ENCODE data around the gene MYH8.

Gene MYH8

GRCh38 chr17:10420811-10421210, 939 bp downstream of the MYH8 start:
- DNase-seq (ENCODE audit: low read depth) = no peak
- no peak overlapping the region for H3K4me3 ChIP-seq (ENCODE audit: low read depth, low read length)
- TF ChIP-seq CTCF (IDR thresholded peaks at IDR 0.05; ENCODE audit: low read depth, low read length, missing control alignments) = no peak

DNA sequence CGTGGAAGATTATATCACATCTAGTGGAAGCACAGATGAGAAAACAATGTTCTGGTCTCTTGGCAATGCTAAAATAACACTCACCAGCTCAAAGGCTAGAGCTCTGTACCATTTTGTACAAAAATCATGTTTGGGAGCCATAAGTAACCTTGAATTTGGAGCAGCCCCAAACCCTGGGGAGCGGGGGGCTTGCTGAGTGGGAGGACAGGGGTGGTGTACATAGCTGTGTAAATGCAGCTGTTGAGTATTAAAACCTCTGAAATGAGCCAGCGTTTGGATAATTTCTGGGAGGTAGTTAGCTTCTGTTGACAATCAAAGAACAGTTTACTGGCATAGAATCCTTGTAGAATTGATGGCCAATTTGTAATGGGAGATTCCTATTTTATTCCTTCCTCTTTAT, 4.3 kb downstream of the MYH8 start:
- no peak for DNase-seq (ENCODE audit: low read depth)
- TF ChIP-seq CTCF (IDR thresholded peaks at IDR 0.05; ENCODE audit: low read depth, low read length, missing control alignments) = no peak
- no peak overlapping the region for H3K4me3 ChIP-seq (ENCODE audit: low read depth, low read length)

- no peak overlapping the region for H3K4me3 ChIP-seq (ENCODE audit: low read depth, low read length)
- DNase-seq (ENCODE audit: low read depth) = no peak
These were observed 6.6 kb downstream of the MYH8 start for GRCh38 chr17:10415161-10415560.

DNA sequence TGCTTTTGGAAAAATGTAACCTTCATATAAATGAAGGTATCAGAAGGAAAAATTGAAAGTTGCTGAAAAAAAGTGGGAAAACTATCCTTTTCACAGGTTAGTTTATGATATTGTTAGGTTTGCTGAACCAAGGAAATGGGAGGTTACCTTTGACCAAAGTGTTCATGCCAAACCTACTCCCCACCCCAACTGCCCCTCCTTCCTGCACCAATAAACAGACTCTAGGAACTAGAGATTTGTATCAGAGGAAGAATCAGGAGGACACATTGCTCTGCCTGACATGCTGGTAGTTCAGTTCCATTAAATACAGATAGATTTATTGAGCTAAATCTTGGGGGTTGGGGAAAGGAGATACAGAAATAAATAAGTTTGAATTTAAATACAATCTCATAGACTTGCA, 18.2 kb downstream of the MYH8 start:
- no peak for TF ChIP-seq CTCF (IDR thresholded peaks at IDR 0.05; ENCODE audit: low read depth, low read length, missing control alignments)
- H3K4me3 ChIP-seq (ENCODE audit: low read depth, low read length) = no peak overlapping the region
- DNase-seq (ENCODE audit: low read depth) = no peak

More at GRCh38 chr17:10415161-10415560, 6.6 kb downstream of the MYH8 start:
- no peak for TF ChIP-seq CTCF (IDR thresholded peaks at IDR 0.05; ENCODE audit: low read depth, low read length, missing control alignments)

- TF ChIP-seq CTCF (IDR thresholded peaks at IDR 0.05; ENCODE audit: low read depth, low read length, missing control alignments) = no peak
- no peak for DNase-seq (ENCODE audit: low read depth)
- no peak overlapping the region for H3K4me3 ChIP-seq (ENCODE audit: low read depth, low read length)
These were observed 23.4 kb downstream of the MYH8 start for GRCh38 chr17:10398352-10398751.

GRCh38 chr17:10396524-10397163, 25.1 kb downstream of the MYH8 start:
- DNase-seq (ENCODE audit: low read depth) = no peak
- TF ChIP-seq CTCF (IDR thresholded peaks at IDR 0.05; ENCODE audit: low read depth, low read length, missing control alignments) = no peak
- no peak overlapping the region for H3K4me3 ChIP-seq (ENCODE audit: low read depth, low read length)

GRCh38 chr17:10394201-10394887, 27.4 kb downstream of the MYH8 start:
- no peak overlapping the region for H3K4me3 ChIP-seq (ENCODE audit: low read depth, low read length)
- DNase-seq (ENCODE audit: low read depth) = no peak
- TF ChIP-seq CTCF (IDR thresholded peaks at IDR 0.05; ENCODE audit: low read depth, low read length, missing control alignments) = no peak
